ENCODE measurements around the gene NPHP3. TPM values are rescaled to one million over a fixed set of nuclear protein-coding genes. Genes with fewer than 3 reads are reported as not detected.

The NPHP3 gene
- total and polyA plus RNA-seq, 4 experiments from 2014 or later: 1.7 to 72.9 (median 36.0) TPM

DNA sequence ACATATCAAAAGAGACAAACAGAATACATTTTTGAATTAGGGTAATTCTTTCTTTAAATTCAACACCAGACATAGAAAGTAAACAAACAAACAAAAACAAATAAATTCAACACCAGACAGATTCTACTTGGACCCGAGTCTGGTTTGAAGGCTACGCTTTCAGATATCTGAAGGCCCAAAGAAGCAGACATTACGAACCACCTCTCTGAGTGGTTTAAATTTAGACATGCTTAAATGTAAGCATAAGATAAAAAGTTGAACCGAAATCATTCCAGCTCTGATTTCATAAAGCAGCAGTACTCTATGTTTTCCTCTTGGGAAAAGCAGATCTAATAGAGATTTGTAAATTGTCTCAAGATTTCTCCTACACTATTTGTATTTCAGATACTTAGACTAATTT, 32.2 kb downstream of the NPHP3 start:
- POLR2A ChIA-PET (ENCODE audit: partially characterized antibody): no interaction called here
- peaks cover 0 to 2% (median 0%) of the 10 kb centered on the region in 4 donors for H3K4me1 Mint-ChIP-seq
- H3K9me3 Mint-ChIP-seq: no peaks in the 10 kb centered on the region
- Histone ChIP-seq H3K27ac (ENCODE audit: low read depth, low read length) (no peak overlapping the region), H3K4me3 (ENCODE audit: low read length in 2 of 2) (no peak overlapping the region), H3K36me3 (ENCODE audit: insufficient read depth, low read length) (peaks cover 46% of the 10 kb centered on the region), H3K9me3 (ENCODE audit: control insufficient read depth in 1 of 2, low read length in 2 of 2) (no peaks in the 10 kb centered on the region), H3K27me3 (ENCODE audit: insufficient read depth, low read length) (no peaks in the 10 kb centered on the region), H3K4me1 (ENCODE audit: insufficient read depth, low read length) (no peaks in the 10 kb centered on the region)
- no peak overlapping the region for H3K4me3 Mint-ChIP-seq
- CTCF ChIA-PET (ENCODE audit: partially characterized antibody): interaction anchor here (1.1 to 1.4 kb wide), 2 partner anchors 23 to 48 kb away, joined by 3 read pairs; no protein-coding TSS in a partner anchor
- H3K36me3 Mint-ChIP-seq: peaks cover 40 to 65% of the 10 kb centered on the region in 2 donors
- peak overlapping the region in 1 of 7 donors; percentile 65 for H3K27ac Mint-ChIP-seq
- H3K27me3 Mint-ChIP-seq: no peaks in the 10 kb centered on the region
- DNase-seq: no peak
- intact Hi-C loops (cut with micrococcal nuclease): no loop called here

DNA sequence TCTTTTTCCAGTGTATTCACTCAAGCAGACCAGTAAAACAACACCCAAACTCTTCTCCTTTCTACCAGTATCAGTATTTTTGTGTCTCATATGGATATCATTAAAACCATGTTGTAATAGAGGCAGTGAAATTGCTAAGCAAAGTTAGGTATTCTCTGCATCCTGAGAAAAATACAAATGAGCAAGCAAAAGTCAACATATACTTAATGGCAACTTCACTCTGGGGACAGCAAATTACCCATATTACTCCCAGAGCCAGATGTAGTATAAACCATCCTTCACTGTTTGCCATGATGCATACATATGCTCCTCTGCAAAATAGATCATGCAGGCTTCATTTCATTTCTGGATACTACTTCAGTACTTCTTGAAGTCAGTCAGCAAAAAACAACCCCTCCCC, 40.0 kb downstream of the NPHP3 start:
- H3K4me1 Mint-ChIP-seq: no peaks in the 10 kb centered on the region
- H3K4me3 Mint-ChIP-seq: no peak overlapping the region
- Histone ChIP-seq H3K4me1 (ENCODE audit: insufficient read depth, low read length) (no peaks in the 10 kb centered on the region), H3K36me3 (ENCODE audit: insufficient read depth, low read length) (peaks cover 28% of the 10 kb centered on the region), H3K27me3 (ENCODE audit: insufficient read depth, low read length) (no peaks in the 10 kb centered on the region), H3K9me3 (ENCODE audit: control insufficient read depth in 1 of 2, low read length in 2 of 2) (no peaks in the 10 kb centered on the region), H3K27ac (ENCODE audit: low read depth, low read length) (no peak overlapping the region), H3K4me3 (ENCODE audit: low read length in 2 of 2) (no peak overlapping the region)
- ChIA-PET CTCF (ENCODE audit: partially characterized antibody) (interaction anchor here (1.2 to 1.9 kb wide), 4 partner anchors 9 to 330 kb away, joined by 3 to 5 read pairs (median 4); no protein-coding TSS in a partner anchor), POLR2A (ENCODE audit: partially characterized antibody) (interaction anchor here (1.6 kb wide), 1 partner anchor 22 kb away, joined by 5 read pairs; the partner anchor contains the start of genes ACAD11 and UBA5)
- no peaks in the 10 kb centered on the region for H3K9me3 Mint-ChIP-seq
- DNase-seq: no peak
- peaks cover 17 to 62% of the 10 kb centered on the region in 2 donors for H3K36me3 Mint-ChIP-seq
- H3K27me3 Mint-ChIP-seq: no peaks in the 10 kb centered on the region
- intact Hi-C loops (cut with micrococcal nuclease): no loop called here
- H3K27ac Mint-ChIP-seq: peak overlapping the region in 3 of 7 donors; percentile 13 to 89 (median 60)

DNA sequence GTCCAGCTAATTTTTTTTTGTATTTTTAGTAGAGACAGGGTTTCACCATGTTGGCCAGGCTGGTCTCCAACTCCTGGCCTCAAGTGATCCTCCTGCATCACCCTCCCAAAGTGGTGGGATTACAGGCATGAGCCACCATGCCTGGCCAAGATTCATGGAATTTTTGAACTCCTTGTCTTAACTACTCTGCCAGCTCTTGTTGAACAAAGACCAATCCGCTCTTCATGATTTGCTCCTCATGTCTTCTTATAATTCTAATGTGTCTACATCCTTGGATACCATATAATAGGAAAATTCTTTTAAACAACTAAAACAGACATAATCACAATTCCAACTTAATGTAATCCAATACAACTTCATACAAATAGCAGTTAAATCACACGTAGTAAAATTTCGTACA, 40.8 kb downstream of the NPHP3 start:
- H3K36me3 Mint-ChIP-seq: peaks cover 20 to 67% of the 10 kb centered on the region in 2 donors
- intact Hi-C loops (cut with micrococcal nuclease): no loop called here
- Histone ChIP-seq H3K4me3 (ENCODE audit: low read length in 2 of 2) (no peak overlapping the region), H3K36me3 (ENCODE audit: insufficient read depth, low read length) (peaks cover 34% of the 10 kb centered on the region), H3K27me3 (ENCODE audit: insufficient read depth, low read length) (no peaks in the 10 kb centered on the region), H3K27ac (ENCODE audit: low read depth, low read length) (no peak overlapping the region), H3K9me3 (ENCODE audit: control insufficient read depth in 1 of 2, low read length in 2 of 2) (no peaks in the 10 kb centered on the region), H3K4me1 (ENCODE audit: insufficient read depth, low read length) (no peaks in the 10 kb centered on the region)
- no peaks in the 10 kb centered on the region for H3K9me3 Mint-ChIP-seq
- no peaks in the 10 kb centered on the region for H3K27me3 Mint-ChIP-seq
- H3K4me1 Mint-ChIP-seq: no peaks in the 10 kb centered on the region
- POLR2A ChIA-PET (ENCODE audit: partially characterized antibody): no interaction called here
- CTCF ChIA-PET (ENCODE audit: partially characterized antibody): interaction anchor here (1.3 to 1.9 kb wide), 3 partner anchors 32 to 330 kb away, joined by 3 to 5 read pairs (median 4); no protein-coding TSS in a partner anchor
- H3K27ac Mint-ChIP-seq: no peak overlapping the region
- DNase-seq: no peak
- no peak overlapping the region for H3K4me3 Mint-ChIP-seq

DNA sequence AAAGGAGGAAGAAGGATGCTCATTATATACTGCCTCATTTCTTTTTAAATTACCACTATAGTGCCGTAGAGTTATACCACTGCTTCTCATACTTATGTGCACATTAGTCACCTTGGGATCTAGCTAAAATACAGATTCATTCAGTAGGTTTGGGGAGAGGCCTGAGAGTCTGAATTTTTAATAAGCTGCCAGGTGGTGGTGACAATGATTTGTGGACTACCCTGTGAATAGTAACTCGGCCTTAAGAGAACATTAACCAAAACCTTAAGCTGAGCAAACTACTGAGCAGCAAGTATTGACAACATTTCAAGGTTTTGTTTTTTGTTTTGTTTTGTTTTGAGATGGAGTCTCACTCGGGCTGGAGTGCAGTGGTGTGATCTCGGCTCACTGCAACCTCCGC, 42.3 kb downstream of the NPHP3 start:
- Mint-ChIP-seq H3K4me3 (no peak overlapping the region), H3K4me1 (no peaks in the 10 kb centered on the region), H3K27ac (peak overlapping the region in 1 of 7 donors; percentile 1), H3K27me3 (no peaks in the 10 kb centered on the region), H3K36me3 (peaks cover 23 to 67% of the 10 kb centered on the region in 2 donors), H3K9me3 (no peaks in the 10 kb centered on the region)
- Histone ChIP-seq H3K9me3 (ENCODE audit: control insufficient read depth in 1 of 2, low read length in 2 of 2) (no peaks in the 10 kb centered on the region), H3K27me3 (ENCODE audit: insufficient read depth, low read length) (no peaks in the 10 kb centered on the region), H3K4me3 (ENCODE audit: low read length in 2 of 2) (no peak overlapping the region), H3K36me3 (ENCODE audit: insufficient read depth, low read length) (peaks cover 30% of the 10 kb centered on the region), H3K27ac (ENCODE audit: low read depth, low read length) (no peak overlapping the region), H3K4me1 (ENCODE audit: insufficient read depth, low read length) (no peaks in the 10 kb centered on the region)
- ChIA-PET CTCF (ENCODE audit: partially characterized antibody) (interaction anchor here (1.5 kb wide), 1 partner anchor 144 kb away, joined by 4 read pairs; no protein-coding TSS in a partner anchor), POLR2A (ENCODE audit: partially characterized antibody) (no interaction called here)
- no peak for DNase-seq
- intact Hi-C loops (cut with micrococcal nuclease): no loop called here

DNA sequence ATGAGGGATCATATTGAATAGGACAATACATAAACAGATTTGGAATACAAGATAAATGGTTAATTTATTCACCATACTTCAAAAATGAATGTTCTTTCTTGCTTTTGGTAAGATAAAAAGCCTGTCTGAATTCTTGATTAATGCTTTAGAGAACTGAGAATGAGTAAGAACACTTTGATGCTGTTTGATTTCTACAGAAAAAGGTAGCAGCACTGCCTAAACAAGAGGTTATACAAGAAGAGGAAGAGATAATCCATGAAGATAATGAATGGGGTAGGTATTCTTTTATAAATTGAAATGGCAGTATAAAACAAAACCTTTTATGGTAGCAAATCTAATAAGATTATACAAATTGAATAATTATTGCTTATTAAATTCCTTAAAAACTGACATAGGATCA, 46.8 kb downstream of the NPHP3 start:
- H3K4me1 Mint-ChIP-seq: no peaks in the 10 kb centered on the region
- H3K4me3 Mint-ChIP-seq: no peak overlapping the region
- DNase-seq: no peak
- H3K27ac ChIP-seq (ENCODE audit: low read depth, low read length): no peak overlapping the region
- CTCF ChIA-PET (ENCODE audit: partially characterized antibody): interaction anchor here (1.6 kb wide), 1 partner anchor 33 kb away, joined by 4 read pairs; no protein-coding TSS in a partner anchor
- H3K36me3 ChIP-seq (ENCODE audit: insufficient read depth, low read length): peaks cover 24% of the 10 kb centered on the region
- H3K9me3 ChIP-seq (ENCODE audit: control insufficient read depth in 1 of 2, low read length in 2 of 2): no peaks in the 10 kb centered on the region
- H3K27me3 ChIP-seq (ENCODE audit: insufficient read depth, low read length): no peaks in the 10 kb centered on the region
- intact Hi-C loops (cut with micrococcal nuclease): no loop called here
- POLR2A ChIA-PET (ENCODE audit: partially characterized antibody): no interaction called here
- peak overlapping the region in 1 of 7 donors; percentile 69 for H3K27ac Mint-ChIP-seq
- H3K9me3 Mint-ChIP-seq: no peaks in the 10 kb centered on the region
- peaks cover 15 to 60% of the 10 kb centered on the region in 2 donors for H3K36me3 Mint-ChIP-seq
- H3K4me3 ChIP-seq (ENCODE audit: low read length in 2 of 2): no peak overlapping the region
- no peaks in the 10 kb centered on the region for H3K4me1 ChIP-seq (ENCODE audit: insufficient read depth, low read length)
- no peaks in the 10 kb centered on the region for H3K27me3 Mint-ChIP-seq

DNA sequence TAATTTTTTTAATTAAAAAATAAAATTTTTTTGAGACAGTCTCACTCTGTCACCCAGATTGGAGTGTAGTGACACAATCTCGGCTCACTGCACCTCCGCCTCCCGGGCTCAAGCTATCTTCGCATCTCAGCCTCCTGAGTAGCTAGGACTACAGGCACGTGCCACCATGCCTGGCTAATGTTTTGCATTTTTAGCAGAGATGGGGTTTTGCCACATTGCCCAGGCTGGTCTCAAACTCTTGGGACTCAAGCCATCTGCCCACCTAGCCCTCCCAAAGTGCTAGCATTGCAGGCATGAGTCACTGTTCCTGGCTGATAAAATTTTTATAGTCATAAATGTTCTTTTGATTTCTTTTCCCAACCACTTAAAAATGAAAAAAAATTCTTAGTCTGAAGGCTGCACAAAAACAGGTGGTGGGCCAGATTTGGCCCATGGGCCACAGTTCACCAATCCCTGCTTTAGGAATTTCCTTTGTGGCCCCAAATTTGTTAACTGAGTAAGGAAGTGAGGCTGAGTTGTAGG, 52.9 kb downstream of the NPHP3 start:
- ChIA-PET CTCF (ENCODE audit: partially characterized antibody) (no interaction called here), POLR2A (ENCODE audit: partially characterized antibody) (no interaction called here)
- Mint-ChIP-seq H3K4me3 (no peak overlapping the region), H3K9me3 (no peaks in the 10 kb centered on the region), H3K27ac (no peak overlapping the region), H3K4me1 (peaks cover 15 to 21% (median 17%) of the 10 kb centered on the region in 4 donors), H3K36me3 (peaks cover 11 to 33% of the 10 kb centered on the region in 2 donors), H3K27me3 (no peaks in the 10 kb centered on the region)
- Histone ChIP-seq H3K9me3 (ENCODE audit: control insufficient read depth in 1 of 2, low read length in 2 of 2) (no peaks in the 10 kb centered on the region), H3K4me3 (ENCODE audit: low read length in 2 of 2) (no peak overlapping the region), H3K36me3 (ENCODE audit: insufficient read depth, low read length) (peaks cover 12% of the 10 kb centered on the region), H3K27me3 (ENCODE audit: insufficient read depth, low read length) (no peaks in the 10 kb centered on the region), H3K27ac (ENCODE audit: low read depth, low read length) (no peak overlapping the region), H3K4me1 (ENCODE audit: insufficient read depth, low read length) (no peaks in the 10 kb centered on the region)
- intact Hi-C loops (cut with micrococcal nuclease): loop anchor here (10.0 kb wide), 2 partner anchors 1645 to 1815 kb away; partner anchors contain the start of genes ANAPC13, ASTE1, CEP63 and NEK11
- no peak for DNase-seq

DNA sequence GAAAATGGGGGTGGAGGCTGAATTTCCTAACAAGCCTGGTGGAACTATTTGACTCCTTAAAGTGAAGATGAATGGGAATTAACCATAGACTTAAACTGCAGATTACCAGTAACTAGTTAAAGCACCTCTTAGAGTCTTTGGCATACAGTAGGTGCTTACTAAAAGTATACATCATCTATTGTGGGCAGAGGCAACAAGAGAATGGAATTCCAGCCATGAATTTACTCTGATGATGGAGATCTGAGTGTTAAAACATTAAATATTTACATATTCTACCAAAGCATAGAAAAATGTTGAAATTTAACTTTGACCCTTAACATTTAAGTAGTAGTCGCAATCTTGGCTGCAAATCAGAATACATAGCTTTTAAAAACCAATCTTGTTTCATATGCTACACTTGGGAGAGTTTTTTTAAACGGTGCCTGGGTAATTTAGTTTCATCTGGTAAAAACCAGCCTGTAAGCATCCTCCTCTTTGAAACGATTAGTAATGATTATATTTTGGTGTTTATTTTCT, 56.9 kb downstream of the NPHP3 start:
- POLR2A ChIA-PET (ENCODE audit: partially characterized antibody): no interaction called here
- Mint-ChIP-seq H3K4me3 (no peak overlapping the region), H3K36me3 (peaks cover 7 to 20% of the 10 kb centered on the region in 2 donors)

More for the DNA sequence above, 56.9 kb downstream of the NPHP3 start:
- no peaks in the 10 kb centered on the region for H3K27me3 Mint-ChIP-seq
- peak overlapping the region in 1 of 7 donors; percentile 43 for H3K27ac Mint-ChIP-seq
- Histone ChIP-seq H3K27ac (ENCODE audit: low read depth, low read length) (no peak overlapping the region), H3K4me1 (ENCODE audit: insufficient read depth, low read length) (peaks cover 29% of the 10 kb centered on the region), H3K9me3 (ENCODE audit: control insufficient read depth in 1 of 2, low read length in 2 of 2) (no peaks in the 10 kb centered on the region), H3K36me3 (ENCODE audit: insufficient read depth, low read length) (no peaks in the 10 kb centered on the region), H3K27me3 (ENCODE audit: insufficient read depth, low read length) (no peaks in the 10 kb centered on the region), H3K4me3 (ENCODE audit: low read length in 2 of 2) (no peak overlapping the region)
- H3K4me1 Mint-ChIP-seq: peaks cover 32 to 47% (median 40%) of the 10 kb centered on the region in 4 donors
- intact Hi-C loops (cut with micrococcal nuclease): loop anchor here (10.0 kb wide), 2 partner anchors 1640 to 1820 kb away; partner anchors contain the start of genes ANAPC13, ASTE1, CEP63 and NEK11
- no peaks in the 10 kb centered on the region for H3K9me3 Mint-ChIP-seq
- no peak for DNase-seq
- CTCF ChIA-PET (ENCODE audit: partially characterized antibody): no interaction called here
